Stomach smooth muscle (tissue), 2 donors: Measurements from ENCODE around the gene KPNB1.
A peak's percentile ranks its signal among the peaks of the same experiment; 100 is the strongest.

Source experiments
- H3K27ac ChIP-seq: one replicate; pipeline ENCODE4 v1.7.0; 2013; ENCODE audit warnings: mild to moderate bottlenecking, low read length, inconsistent platforms
- H3K27me3 ChIP-seq, 2 donors: one replicate each; pipeline ENCODE4 v1.7.0; 2013; ENCODE audit warnings: low read length in 2 of 2; ENCODE audit not compliant: insufficient read depth in 2 of 2, control insufficient read depth in 1 of 2
- H3K36me3 ChIP-seq, 2 donors: one replicate each; pipeline ENCODE4 v1.7.0; 2013; ENCODE audit warnings: low read length in 2 of 2; ENCODE audit not compliant: control insufficient read depth in 2 of 2, insufficient read depth in 2 of 2
- H3K4me1 ChIP-seq: one replicate; pipeline ENCODE4 v1.7.0; 2013; ENCODE audit warnings: low read length; ENCODE audit not compliant: control insufficient read depth, insufficient read depth
- H3K4me3 ChIP-seq, 2 donors: one replicate each; pipeline ENCODE4 v1.7.0; 2013; ENCODE audit warnings: low read length in 2 of 2
- H3K9ac ChIP-seq, 2 donors: one replicate each; pipeline ENCODE4 v1.7.0; 2013; ENCODE audit warnings: low read length in 2 of 2, mild to moderate bottlenecking in 1 of 2
- H3K9me3 ChIP-seq, 2 donors: one replicate each; pipeline ENCODE4 v1.7.0; 2013; ENCODE audit warnings: low read length in 2 of 2; ENCODE audit not compliant: control insufficient read depth in 2 of 2
- donor health status: healthy.
- donor health status: Pancreatic carcinoma.

The KPNB1 gene

GRCh38 chr17:47721725-47722124, 72.0 kb downstream of the KPNB1 start:
- no peak overlapping the region for H3K4me3 ChIP-seq
- no peaks in the 10 kb centered on the region for H3K36me3 ChIP-seq
- H3K27me3 ChIP-seq, result peaks cover 60 to 61% of the 10 kb centered on the region in 2 donors
- no peak overlapping the region for H3K27ac ChIP-seq
- H3K9me3 ChIP-seq, result no peaks in the 10 kb centered on the region
- peaks cover 7% of the 10 kb centered on the region for H3K4me1 ChIP-seq
- H3K9ac ChIP-seq, result no peak overlapping the region

- Histone ChIP-seq H3K4me1 (peaks cover 7% of the 10 kb centered on the region), H3K27me3 (peaks cover 52 to 56% of the 10 kb centered on the region in 2 donors), H3K4me3 (no peak overlapping the region), H3K36me3 (no peaks in the 10 kb centered on the region), H3K9ac (no peak overlapping the region), H3K27ac (no peak overlapping the region), H3K9me3 (no peaks in the 10 kb centered on the region)
These were observed 75.0 kb downstream of the KPNB1 start for GRCh38 chr17:47724705-47725104.

GRCh38 chr17:47725446-47726111, 75.9 kb downstream of the KPNB1 start:
- no peak overlapping the region for H3K4me3 ChIP-seq
- peaks cover 6% of the 10 kb centered on the region for H3K4me1 ChIP-seq
- H3K36me3 ChIP-seq, result no peaks in the 10 kb centered on the region
- H3K9me3 ChIP-seq, result no peaks in the 10 kb centered on the region
- H3K9ac ChIP-seq, result no peak overlapping the region
- no peak overlapping the region for H3K27ac ChIP-seq
- H3K27me3 ChIP-seq, result peaks cover 45 to 47% of the 10 kb centered on the region in 2 donors

- no peaks in the 10 kb centered on the region for H3K36me3 ChIP-seq
- H3K9me3 ChIP-seq, result no peaks in the 10 kb centered on the region
- H3K27me3 ChIP-seq, result peaks cover 40% of the 10 kb centered on the region in 2 donors
- no peaks in the 10 kb centered on the region for H3K4me1 ChIP-seq
- H3K27ac ChIP-seq, result no peak overlapping the region
- H3K4me3 ChIP-seq, result no peak overlapping the region
- H3K9ac ChIP-seq, result no peak overlapping the region
These were observed 77.3 kb downstream of the KPNB1 start for GRCh38 chr17:47726796-47727703.

- Histone ChIP-seq H3K27ac (no peak overlapping the region), H3K4me3 (no peak overlapping the region), H3K27me3 (peaks cover 40 to 41% of the 10 kb centered on the region in 2 donors), H3K9me3 (no peaks in the 10 kb centered on the region), H3K4me1 (no peaks in the 10 kb centered on the region), H3K36me3 (no peaks in the 10 kb centered on the region), H3K9ac (no peak overlapping the region)
These were observed 78.0 kb downstream of the KPNB1 start for GRCh38 chr17:47727704-47728036.

GRCh38 chr17:47728214-47728877, 78.6 kb downstream of the KPNB1 start:
- Histone ChIP-seq H3K4me3 (no peak overlapping the region), H3K9ac (no peak overlapping the region), H3K27ac (no peak overlapping the region), H3K27me3 (peaks cover 42% of the 10 kb centered on the region in 2 donors), H3K4me1 (no peaks in the 10 kb centered on the region), H3K36me3 (no peaks in the 10 kb centered on the region), H3K9me3 (no peaks in the 10 kb centered on the region)

- Histone ChIP-seq H3K9me3 (no peaks in the 10 kb centered on the region), H3K27me3 (peaks cover 43 to 46% of the 10 kb centered on the region in 2 donors), H3K27ac (no peak overlapping the region), H3K36me3 (no peaks in the 10 kb centered on the region), H3K4me3 (no peak overlapping the region), H3K9ac (no peak overlapping the region), H3K4me1 (peaks cover 7% of the 10 kb centered on the region)
These were observed 79.8 kb downstream of the KPNB1 start for GRCh38 chr17:47729476-47729875.

GRCh38 chr17:47730681-47731080, 81.0 kb downstream of the KPNB1 start:
- no peak overlapping the region for H3K27ac ChIP-seq
- H3K36me3 ChIP-seq, result no peaks in the 10 kb centered on the region
- H3K9me3 ChIP-seq, result no peaks in the 10 kb centered on the region
- peaks cover 50 to 51% of the 10 kb centered on the region in 2 donors for H3K27me3 ChIP-seq
- no peak overlapping the region for H3K4me3 ChIP-seq
- H3K9ac ChIP-seq, result no peak overlapping the region
- peaks cover 7% of the 10 kb centered on the region for H3K4me1 ChIP-seq

GRCh38 chr17:47731396-47731795, 81.7 kb downstream of the KPNB1 start:
- peaks cover 49 to 50% of the 10 kb centered on the region in 2 donors for H3K27me3 ChIP-seq
- no peaks in the 10 kb centered on the region for H3K9me3 ChIP-seq
- H3K9ac ChIP-seq, result no peak overlapping the region
- no peak overlapping the region for H3K27ac ChIP-seq
- no peaks in the 10 kb centered on the region for H3K36me3 ChIP-seq
- no peak overlapping the region for H3K4me3 ChIP-seq
- peaks cover 7% of the 10 kb centered on the region for H3K4me1 ChIP-seq

GRCh38 chr17:47732399-47733046, 82.8 kb downstream of the KPNB1 start:
- H3K9ac ChIP-seq, result no peak overlapping the region
- no peaks in the 10 kb centered on the region for H3K36me3 ChIP-seq
- no peaks in the 10 kb centered on the region for H3K9me3 ChIP-seq
- H3K27ac ChIP-seq, result no peak overlapping the region
- H3K27me3 ChIP-seq, result peaks cover 42 to 48% of the 10 kb centered on the region in 2 donors
- H3K4me3 ChIP-seq, result peak overlapping the region in 1 of 2 donors; percentile 57
- H3K4me1 ChIP-seq, result peaks cover 7% of the 10 kb centered on the region
